Measurements from ENCODE around the gene AGAP6.
"Not testable (repeated sequence)": the region's sequence is repeated elsewhere in the genome, so short reads cannot be mapped to it uniquely, and the experiment has no call there.

Gene AGAP6

DNA sequence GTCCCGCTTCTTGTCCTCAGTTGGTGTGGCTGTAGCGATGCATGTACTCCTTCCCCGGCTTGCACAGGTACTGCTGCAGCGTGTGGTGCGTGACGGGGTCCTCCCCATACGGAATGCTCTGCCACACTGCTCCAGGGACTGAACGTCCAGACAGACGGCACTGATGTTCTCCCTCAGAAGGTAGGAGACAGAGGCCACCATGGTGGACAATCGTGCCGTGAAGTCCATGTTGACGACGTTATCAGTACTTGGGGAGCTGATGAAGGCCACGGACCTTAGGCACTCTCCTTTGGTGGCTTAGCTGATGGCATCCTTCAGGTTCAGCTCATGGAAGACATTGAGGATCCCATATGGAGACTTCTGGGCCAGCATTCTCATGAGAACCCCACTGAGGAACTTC lies 37.4 kb downstream of the AGAP6 start:
- DNase-seq = no peak

DNA sequence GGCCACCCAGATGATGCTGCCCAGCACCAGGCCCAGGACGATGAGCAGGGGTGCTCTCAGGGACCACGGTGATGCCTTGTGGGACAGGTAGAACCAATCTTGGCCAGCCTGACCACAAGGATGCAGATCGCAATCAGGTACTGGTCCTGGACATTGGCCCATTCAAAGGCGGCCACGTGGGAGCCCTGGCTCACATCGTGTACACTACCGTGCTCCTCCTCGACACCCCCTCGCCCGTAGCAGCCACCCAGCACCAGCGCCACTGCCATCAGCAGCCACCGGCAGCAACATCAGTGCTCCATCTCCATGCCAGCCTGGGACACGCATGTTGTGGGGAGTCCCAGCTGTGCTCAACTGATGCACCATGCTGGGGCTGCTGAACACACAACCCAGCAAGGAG lies 39.0 kb downstream of the AGAP6 start:
- DNase-seq = no peak

DNA sequence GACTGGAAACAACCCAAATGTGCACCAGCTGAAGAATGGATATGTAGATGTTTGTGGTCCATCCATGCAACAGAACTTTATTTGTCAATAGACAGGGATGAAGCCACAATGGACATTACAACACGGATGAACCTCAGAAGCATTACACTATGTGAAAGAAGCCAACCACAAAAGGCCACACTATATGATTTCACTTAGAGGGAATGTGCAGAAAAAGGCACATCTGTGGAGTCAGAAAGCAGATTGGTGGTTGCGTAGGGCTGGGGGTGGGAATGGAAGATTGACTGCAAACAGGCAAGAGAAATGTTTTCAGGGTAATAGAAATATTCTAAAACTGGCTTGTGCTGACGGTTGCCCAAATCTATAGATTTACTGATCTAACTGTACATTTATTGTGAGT lies 45.3 kb downstream of the AGAP6 start:
- peak; percentile 62 for DNase-seq

DNA sequence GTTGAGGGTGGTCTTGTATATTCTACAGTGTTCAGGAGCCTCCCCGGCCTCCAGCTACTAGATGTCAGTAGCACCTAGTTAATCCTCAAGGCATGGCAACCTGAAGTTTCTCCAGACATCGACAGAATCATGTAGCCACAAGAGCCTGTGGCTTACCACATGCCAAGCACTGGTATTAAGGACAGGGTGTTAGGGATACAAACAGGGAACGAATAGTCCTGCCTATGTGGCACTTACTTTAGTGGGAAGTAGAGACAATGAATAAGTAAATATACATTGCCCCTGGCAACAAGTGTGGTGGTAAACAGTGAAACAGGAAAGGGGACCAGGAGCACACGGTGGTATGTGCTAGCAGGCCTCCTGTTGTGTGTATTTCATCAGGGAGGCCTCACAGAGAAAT lies 47.1 kb downstream of the AGAP6 start:
- not testable (repeated sequence) for DNase-seq

DNA sequence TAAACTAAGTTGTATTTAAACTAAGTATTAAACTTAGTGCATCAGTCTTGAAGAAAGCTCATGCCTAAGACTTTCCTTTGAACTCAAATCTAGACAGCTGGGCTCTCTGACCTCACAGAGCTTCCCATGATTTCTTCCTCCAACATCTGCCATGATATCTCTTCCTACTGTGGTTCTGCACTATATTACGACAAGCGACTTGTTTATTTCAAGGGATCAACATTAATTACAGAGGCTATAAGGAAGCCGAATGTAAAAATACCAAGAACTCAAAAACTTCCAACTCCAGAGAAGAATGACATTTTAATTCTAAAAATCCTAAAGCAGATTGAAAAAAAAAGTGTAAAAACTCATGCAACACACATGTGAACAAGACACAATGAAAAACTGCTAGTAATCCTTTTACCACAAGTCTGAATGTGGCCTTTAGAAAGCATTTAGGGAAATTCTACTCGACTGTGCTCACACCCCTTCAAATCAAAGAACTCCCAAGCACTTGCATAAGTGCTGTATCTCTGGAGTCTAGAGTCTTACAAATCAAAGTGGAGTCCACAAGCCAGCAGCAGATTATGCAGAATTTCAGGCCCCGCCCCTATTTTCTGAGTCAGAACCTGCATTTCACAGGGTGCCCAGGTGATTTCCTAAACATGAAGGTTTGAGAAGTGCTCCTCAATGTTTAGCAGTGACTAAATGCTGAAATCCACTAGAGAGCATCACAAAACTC lies 56.9 kb downstream of the AGAP6 start:
- peak; percentile 7 for DNase-seq

DNA sequence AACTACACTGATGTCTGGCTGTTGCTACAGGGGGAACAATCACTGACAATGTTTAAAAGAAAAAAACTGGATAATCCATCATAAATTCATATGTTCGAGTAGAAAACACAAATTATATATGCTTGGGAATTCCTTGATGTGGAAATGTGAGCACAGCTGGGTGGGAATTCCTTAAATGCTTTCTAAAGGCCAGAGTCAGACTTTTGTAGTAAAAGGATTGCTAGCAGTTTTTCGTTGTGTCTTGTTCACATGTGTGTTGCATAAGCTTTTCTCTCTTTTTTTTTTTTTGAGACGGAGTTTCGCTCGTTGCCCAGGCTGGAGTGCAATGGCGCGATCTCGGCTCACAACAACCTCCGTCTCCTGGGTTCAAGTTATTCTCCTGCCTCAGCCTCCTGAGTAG lies 58.3 kb downstream of the AGAP6 start:
- DNase-seq = not testable (repeated sequence)

DNA sequence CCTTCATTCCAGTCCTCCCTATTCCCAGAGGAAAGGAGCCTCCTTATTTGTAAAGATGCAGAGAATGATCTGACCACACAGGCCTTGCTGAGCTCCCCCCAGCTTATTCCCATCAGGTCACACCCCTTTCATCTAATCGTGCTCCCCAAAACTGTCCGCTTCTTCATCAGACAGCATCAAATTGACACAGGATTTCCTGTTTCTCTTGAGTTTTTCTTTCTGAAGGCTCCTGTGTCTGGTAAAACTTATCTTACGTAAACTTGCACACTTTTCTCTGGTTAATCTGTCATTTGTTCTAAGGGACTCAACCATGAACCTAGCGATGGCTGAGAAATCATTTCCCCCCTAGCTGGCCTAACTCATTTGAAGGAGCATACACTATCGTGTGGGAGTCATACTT lies 59.4 kb downstream of the AGAP6 start:
- DNase-seq = not testable (repeated sequence)

DNA sequence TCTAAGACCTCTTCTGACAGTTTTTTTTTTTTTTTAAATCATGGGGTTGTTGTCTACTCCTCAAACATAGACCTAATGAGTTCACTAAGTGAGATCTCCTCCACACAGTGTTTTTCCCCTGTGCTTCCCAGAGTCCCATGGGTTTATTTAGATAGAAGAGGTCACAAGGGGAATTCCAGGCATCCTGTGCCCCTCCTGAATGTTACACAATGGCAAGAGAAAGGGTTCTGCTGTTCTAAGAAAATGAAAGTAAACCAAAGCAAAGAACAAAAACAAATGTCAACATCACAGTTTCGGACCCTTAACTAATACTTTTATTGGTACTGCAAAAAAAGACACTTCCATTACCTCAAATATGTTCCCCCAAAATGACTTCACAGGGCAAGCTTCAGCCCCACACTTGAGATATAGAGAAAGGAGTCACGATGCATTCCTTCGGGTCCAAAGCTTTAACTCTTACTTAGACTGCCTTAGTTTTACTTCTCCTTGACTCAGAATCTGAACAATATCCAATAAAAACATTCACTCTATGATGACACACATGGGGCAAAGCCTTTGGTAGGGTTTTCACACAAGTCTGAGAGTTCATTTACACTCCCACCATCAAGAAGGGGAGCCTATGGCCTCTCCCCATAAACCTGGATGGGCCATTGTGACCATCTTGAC lies 63.9 kb downstream of the AGAP6 start:
- peak; percentile 55 for DNase-seq

DNA sequence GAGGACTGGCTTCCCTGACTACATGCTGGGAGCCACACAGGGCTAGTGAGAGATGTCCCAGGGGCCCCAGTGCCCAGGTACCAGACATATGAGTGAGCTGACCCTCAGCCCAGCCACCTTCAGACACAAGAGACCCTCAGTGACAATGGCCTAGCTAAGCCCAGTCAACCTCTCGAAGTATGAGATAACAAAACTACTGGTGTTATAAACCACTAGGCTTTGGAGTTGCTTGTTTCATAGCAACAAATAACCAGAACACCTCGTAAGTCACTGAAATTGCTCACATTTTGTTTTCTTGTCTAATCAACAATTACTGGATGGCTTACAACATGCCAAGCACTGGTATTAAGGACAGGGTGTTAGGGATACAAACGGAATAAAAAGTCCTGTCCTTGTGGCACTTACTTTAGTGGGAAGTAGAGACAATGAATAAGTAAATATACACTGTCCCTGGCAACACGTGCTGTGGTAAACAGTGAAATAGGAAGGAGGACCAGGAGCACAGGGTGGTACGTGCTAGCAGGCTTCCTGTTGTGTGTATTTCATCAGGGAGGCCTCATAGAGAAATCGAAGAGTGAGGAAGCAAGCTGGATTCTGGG lies 64.7 kb downstream of the AGAP6 start:
- DNase-seq = not testable (repeated sequence)

DNA sequence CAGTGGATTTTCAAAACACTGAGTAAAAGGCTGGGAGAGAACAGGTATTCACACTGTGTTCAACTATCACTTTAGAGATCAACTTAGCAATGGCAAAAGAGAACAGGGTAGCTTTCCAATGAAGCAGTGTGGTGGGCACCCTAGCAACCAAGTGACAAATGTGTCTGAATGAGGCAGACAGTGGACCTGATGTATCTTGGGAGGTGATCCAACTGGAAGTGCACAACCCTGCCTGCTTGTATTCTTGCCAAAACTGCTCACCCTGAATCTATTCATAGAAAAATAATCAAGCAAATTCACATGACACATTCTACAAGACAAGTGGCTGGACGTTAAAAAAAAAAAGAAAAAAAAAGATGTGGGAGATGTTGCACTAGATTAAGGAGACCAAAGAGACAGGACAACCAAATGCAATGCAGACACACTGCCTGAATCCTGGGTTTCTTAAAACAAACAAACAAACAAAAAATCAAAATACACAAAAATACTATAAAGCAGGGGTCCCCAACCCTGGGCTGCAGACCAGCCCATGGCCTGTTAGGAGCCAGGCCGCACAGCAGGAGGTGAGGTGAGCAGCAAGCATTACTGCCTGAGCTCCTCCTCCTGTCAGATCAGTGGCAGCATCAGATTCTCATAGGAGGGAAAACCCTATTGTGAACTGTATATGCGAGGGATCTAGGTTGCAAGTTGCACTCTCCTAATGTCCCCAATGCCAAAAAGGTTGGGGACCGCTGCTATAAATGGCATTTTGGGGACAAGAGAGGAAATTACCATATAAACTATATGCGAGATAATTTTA lies 67.5 kb downstream of the AGAP6 start:
- DNase-seq = not testable (repeated sequence)

DNA sequence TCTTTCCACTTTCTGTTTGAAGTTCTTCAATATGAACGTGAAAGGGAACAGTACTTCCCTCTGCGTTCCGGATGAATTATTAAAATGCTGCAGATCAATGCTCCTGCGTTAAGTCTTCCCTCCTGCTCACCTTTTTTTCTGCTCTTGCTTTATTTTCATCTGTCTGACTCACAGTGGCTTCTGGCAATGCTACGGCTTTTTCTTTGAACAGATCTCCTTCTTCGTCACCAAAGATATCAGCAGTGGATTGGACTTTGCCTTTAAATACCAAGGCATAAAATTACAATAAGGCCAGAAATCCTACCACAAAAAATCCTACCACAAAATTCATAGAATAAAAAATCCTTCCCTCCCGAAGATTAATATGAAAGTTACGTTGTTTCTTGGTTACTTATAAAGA lies 68.4 kb downstream of the AGAP6 start:
- not testable (repeated sequence) for DNase-seq

DNA sequence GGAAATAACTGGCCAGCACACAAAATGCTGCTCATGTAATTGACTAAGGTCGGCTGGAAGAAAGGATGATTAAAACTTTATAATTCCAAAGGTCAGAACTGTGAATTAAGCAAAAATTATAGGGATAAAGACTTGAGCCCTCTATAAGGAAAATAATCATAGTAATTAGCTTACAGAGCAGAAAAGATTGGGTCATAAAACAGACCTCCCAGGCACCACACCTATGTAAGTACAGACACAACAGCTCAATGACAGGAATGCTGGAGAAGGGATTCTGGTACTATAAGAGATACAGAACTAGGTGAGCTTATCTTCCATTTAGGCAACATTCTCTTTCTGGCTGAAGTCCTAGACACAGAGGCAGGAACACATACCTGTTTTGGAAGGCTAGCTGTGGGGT lies 70.5 kb downstream of the AGAP6 start:
- DNase-seq = not testable (repeated sequence)

DNA sequence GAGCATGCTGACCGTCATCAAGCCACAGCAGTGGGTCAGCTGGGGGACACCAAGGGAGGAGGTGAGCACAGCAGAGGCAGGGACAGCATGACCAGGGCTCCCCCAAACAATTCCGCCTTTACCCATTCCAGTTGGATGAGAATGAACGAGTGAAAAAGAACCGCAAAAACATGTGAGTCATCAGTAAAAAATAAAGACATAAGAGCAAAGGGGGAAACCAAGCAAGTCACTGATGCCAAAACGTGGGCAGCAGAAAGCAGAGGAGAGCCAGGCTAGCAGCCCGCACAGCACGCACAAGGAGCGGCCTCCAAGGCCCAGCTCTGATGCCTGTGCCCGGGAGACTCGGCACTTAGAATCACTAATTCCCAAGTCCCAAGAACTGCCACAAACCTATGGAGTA lies 71.7 kb downstream of the AGAP6 start:
- not testable (repeated sequence) for DNase-seq
